ENCODE measurements around the gene NDUFB8.
A peak's percentile ranks its signal among the peaks of the same experiment; 100 is the strongest.

DNA sequence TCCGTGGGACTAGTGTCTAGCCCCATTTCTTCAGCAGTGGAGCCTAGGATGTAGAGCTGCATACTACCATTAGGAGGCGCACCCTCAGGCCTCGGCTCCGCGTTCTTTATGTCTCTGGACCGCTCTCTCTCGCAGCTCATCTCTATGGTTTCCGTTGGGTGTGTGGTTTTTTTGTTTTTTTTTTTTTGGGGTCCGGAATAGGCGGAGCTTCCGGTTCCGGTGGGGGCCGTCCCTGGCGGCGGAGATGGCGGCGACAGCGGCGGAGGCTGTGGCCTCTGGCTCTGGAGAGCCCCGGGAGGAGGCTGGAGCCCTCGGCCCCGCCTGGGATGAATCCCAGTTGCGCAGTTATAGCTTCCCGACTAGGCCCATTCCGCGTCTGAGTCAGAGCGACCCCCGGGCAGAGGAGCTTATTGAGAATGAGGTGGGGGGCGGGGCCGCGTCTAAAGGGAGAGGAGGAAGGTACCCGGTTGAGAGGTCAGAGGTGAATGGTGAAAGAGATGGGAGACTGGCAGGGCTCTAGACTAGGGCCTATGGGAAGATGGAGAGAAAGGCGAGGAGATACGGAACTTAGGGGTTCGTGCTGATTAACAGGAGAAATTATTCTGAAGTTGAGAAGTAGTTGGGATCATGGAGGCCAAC lies 6.2 kb upstream of the NDUFB8 start, which contains the start of gene HIF1AN:
- TF ChIP-seq, protein P1, sequence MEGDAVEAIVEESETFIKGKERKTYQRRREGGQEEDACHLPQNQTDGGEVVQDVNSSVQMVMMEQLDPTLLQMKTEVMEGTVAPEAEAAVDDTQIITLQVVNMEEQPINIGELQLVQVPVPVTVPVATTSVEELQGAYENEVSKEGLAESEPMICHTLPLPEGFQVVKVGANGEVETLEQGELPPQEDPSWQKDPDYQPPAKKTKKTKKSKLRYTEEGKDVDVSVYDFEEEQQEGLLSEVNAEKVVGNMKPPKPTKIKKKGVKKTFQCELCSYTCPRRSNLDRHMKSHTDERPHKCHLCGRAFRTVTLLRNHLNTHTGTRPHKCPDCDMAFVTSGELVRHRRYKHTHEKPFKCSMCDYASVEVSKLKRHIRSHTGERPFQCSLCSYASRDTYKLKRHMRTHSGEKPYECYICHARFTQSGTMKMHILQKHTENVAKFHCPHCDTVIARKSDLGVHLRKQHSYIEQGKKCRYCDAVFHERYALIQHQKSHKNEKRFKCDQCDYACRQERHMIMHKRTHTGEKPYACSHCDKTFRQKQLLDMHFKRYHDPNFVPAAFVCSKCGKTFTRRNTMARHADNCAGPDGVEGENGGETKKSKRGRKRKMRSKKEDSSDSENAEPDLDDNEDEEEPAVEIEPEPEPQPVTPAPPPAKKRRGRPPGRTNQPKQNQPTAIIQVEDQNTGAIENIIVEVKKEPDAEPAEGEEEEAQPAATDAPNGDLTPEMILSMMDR (IDR thresholded peaks at IDR 0.05), result peak; percentile 93
- peak; percentile 38 for TF ChIP-seq EZH2 (IDR thresholded peaks at IDR 0.05)
